COLO668 (cell line): ENCODE data around the gene CHCHD6.

Experiments used
- DNase-seq: peaks from one replicate; lab custom pipeline; 2025; ENCODE audit not compliant: unreplicated experiment; lab: John Stamatoyannopoulos, UW

The CHCHD6 gene

GRCh38 chr3:126704494-126705214, 614 bp downstream of the CHCHD6 start:
- DNase-seq, result no peak

DNA sequence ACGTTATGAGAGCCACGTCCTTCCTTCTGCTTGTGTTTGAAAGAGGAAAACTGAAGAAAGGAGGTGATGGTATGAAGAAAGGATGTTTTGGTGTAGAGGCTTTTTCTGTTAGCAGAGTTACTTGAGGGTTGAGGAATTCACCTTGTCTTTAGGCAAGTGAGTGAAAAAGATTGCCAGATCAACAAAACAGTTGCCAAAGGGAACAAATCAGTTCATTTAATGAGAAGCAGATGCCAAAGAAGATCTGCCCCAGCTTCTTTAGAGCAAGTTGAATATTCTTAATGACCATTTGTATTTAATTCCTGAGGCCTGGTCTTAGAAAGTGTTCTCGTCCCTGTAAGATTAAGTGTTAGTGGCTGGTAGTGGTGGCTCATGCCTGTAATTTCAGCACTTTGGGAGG, 2.6 kb downstream of the CHCHD6 start:
- DNase-seq, result no peak

- no peak for DNase-seq
These were observed 7.2 kb downstream of the CHCHD6 start for GRCh38 chr3:126711121-126711760.

GRCh38 chr3:126713199-126713598, 9.2 kb downstream of the CHCHD6 start:
- no peak for DNase-seq

- DNase-seq, result no peak
These were observed 10.3 kb downstream of the CHCHD6 start for GRCh38 chr3:126714276-126714900.

DNA sequence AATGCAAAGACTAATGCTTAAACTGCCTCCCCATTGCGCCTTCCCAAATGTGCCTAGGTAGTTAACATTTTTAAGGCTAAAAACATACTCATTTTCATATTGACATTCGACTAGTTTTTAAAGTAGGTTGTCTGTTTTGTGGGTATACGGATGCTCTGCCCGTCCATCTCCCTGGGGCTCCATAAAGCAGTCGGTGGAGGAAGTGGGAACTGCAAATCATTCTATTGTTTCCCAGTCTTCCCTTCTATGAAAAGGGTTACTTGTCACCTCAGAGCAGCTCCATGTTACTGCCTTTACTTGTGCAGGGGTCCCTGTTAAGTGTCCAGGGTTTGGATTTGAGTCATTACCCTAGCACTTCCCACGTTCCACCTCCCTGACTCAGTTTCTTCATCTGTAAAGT, 10.9 kb downstream of the CHCHD6 start:
- DNase-seq, result no peak

- no peak for DNase-seq
These were observed 11.4 kb downstream of the CHCHD6 start for GRCh38 chr3:126715432-126715831.

DNA sequence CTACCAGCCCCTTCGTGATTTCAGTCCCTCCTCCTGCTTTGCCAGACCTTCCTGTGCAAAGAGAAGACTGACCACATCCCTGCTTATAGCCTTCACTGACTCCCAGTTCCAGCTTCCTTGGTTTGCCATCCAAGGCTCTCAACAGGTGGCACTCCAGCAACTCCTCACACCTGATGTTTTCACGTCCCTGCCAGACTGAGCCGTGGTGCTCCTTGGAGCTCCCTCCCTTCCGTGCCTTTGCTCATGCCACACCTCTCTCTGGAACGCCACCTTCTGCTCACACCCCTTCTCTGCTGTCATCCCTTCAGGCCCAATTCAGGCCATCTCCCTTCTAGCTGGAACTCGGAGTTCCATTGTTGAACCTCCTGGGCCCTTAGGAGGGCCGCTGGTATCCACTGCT, 12.0 kb downstream of the CHCHD6 start:
- DNase-seq, result no peak

- DNase-seq, result no peak
These were observed 14.8 kb downstream of the CHCHD6 start for GRCh38 chr3:126718561-126719445.

GRCh38 chr3:126720596-126720995, 16.6 kb downstream of the CHCHD6 start:
- DNase-seq, result no peak

DNA sequence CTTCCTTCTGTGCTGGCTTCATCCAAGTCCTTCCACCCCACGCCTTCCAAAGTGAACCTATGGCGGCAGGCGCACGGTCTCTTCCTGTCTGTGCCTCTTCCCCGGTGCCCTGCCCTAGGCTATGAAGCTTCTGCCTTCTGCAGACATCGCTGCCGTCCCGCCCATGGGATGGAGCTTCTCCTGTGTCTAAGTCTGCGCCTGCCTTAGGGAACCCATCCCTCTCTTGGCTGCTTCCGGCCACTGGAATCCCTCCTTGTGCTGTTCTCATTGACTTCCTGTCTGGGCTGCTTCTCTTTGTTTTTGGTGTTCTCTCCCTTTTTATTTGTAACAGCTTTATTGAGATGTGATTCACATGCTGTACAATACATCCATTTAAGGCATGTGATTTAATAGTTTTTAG, 17.2 kb downstream of the CHCHD6 start:
- DNase-seq, result no peak

- DNase-seq, result no peak
These were observed 19.2 kb downstream of the CHCHD6 start for GRCh38 chr3:126723237-126723636.

- no peak for DNase-seq
These were observed 19.8 kb downstream of the CHCHD6 start for GRCh38 chr3:126723801-126724200.

DNA sequence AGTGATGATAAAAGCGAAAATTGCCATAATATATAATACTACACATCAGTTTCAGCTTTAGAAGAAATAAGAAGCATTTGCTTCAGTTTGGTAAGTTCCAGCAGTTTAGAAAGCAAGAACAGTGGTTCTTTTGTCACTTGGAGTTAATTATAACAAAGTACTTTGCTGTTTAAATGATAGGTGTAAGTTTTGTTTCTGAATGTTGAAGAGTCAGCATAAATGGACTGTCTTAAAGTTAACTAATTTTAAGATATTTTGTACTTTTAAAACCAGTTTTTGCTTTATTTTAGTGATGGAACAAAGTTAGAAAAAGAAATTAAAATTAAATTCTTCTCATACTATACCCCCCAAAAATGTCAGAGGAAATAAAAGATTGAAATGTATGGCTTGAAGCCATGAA, 24.6 kb downstream of the CHCHD6 start:
- no peak for DNase-seq

- no peak for DNase-seq
These were observed 26.3 kb downstream of the CHCHD6 start for GRCh38 chr3:126730376-126730775.

GRCh38 chr3:126731044-126731443, 27.0 kb downstream of the CHCHD6 start:
- DNase-seq, result no peak

DNA sequence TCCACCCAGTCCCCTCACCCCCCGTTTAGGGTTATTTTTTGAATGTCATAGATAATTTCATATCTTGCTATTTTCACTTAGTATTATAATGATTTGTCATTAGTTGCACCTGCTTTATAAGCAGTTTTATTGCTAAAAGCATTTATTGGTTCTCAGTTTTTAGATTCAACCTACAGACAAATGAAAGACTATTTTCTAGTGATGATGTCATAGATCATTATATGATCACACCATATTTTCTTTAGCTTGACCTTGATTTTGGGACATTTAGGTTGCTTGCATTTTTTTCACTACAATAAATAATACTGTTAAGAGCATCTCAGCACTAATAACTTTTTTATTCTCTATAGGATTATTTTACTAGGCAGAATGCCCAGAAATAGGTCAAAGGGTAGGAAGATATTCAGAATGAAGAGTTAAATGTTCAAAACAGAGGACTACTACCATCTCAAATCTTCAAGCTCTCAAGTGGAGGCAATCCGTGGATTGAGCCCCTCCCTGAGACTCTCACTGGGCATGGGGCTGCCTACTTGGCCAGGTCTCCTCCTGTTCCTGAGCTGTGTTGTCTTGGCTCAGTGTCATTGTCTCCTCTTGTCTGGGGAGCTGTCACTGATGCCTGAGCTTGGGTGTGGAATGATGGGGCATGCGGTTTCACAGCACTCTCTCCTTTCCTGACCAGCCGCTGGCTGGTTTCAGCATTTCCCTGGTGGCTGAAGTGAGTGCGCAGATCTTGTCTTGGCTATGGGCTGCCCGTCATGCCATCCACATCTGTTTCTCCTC, 28.4 kb downstream of the CHCHD6 start:
- no peak for DNase-seq

DNA sequence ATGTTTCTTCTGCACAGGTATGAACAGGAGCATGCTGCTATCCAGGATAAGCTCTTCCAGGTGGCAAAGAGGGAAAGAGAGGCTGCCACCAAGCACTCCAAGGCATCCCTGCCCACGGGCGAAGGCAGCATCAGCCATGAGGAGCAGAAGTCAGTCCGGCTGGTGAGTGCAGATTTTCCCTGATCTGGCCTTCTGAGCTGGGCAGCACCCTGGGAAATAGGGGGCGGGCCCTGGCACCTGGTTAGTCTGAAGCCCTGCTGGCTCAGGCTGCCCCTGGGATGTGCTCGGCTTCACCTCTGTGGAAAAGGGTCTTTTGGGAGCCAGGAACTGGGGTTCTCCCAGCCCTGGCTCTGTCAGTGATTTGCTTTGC, 29.0 kb downstream of the CHCHD6 start:
- no peak for DNase-seq

DNA sequence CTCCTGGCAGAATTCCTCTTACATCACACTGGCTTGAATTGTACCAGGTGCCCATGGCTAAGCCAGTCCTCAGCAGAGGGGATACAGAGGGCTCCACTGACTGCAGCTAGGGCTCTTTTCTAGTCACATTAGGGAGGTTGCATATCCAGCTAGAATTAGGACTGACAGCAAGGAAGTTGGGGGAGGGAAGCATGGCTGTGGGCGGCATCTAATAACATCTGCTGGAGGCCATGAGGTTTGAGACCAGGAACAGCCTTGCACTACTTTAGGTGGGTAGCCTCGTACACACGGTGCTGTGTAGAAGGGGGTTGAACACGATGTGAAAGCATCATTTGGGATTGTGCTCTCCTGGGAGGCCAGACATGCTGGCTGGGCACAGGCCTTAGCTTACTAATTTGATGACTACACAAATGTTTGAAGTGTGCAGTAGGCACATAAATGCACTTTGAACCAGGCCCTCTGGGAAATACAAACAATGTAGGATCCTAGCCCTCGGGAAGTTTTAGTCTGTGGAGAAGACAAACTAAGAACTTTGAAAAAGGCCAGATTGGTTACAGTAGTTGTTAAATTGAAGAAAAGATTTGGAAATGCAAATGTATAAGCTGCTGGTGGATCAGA, 30.2 kb downstream of the CHCHD6 start:
- DNase-seq, result no peak

- DNase-seq, result no peak
These were observed 33.5 kb downstream of the CHCHD6 start for GRCh38 chr3:126737527-126737926.
